Activated naive CD4-positive, alpha-beta T cell treated with anti-CD3 and anti-CD28 coated beads, Interleukin-2, amount 50 U/mL, for 72 hours (primary cell): ENCODE results near the gene SCAF8. TPM values are rescaled to one million over a fixed set of nuclear protein-coding genes. Genes with fewer than 3 reads are reported as not detected.
"Not testable (repeated sequence)": the region's sequence is repeated elsewhere in the genome, so short reads cannot be mapped to it uniquely, and the experiment has no call there.

Source experiments
- ATAC-seq, 2 donors: fragments of 150-1000 bp; cut with Tn5 transposase; 2 replicates each; pipeline ENCODE4 v1.10.0; 2021; ENCODE audit warnings: mild to moderate bottlenecking in 2 of 2, moderate library complexity in 2 of 2
- DNase-seq, 2 donors: peaks; one replicate each; pipeline ENCODE4 v3.0.0; 2021 to 2022; ENCODE audit warnings: low spot score in 2 of 2
- H3K27ac Mint-ChIP-seq, 2 donors: one replicate each; pipeline ENCODE4 v1.8.0; 2022; ENCODE audit warnings: mild to moderate bottlenecking in 2 of 2, mixed read lengths in 2 of 2
- H3K36me3 Mint-ChIP-seq, 2 donors: one replicate each; pipeline ENCODE4 v1.8.0; 2022; ENCODE audit warnings: mixed read lengths in 2 of 2
- H3K9me3 Mint-ChIP-seq, 2 donors: one replicate each; pipeline ENCODE4 v1.8.0; 2022; ENCODE audit warnings: mixed read lengths in 2 of 2
- total RNA-seq, 2 donors: library from RNA; stranded (reverse); gene quantifications; one replicate each; pipeline ENCODE4 v1.2.3, GENCODE V29; 2022

The SCAF8 gene
- total RNA-seq, 2 donors from 2014 or later = 25.4 to 28.2 TPM

GRCh38 chr6:154731296-154732218 is 1.7 kb upstream of the SCAF8 start:
- no peaks in the 10 kb centered on the region for H3K9me3 Mint-ChIP-seq
- DNase-seq (no peak), ATAC-seq (no peak)
- H3K27ac Mint-ChIP-seq = peak overlapping the region in 1 of 2 donors; percentile 20
- H3K36me3 Mint-ChIP-seq = peaks cover 6 to 9% of the 10 kb centered on the region in 2 donors

GRCh38 chr6:154732538-154733182 is 556 bp upstream of the SCAF8 start:
- ATAC-seq (no peak), DNase-seq (no peak)
- Mint-ChIP-seq H3K36me3 (peaks cover 6 to 17% of the 10 kb centered on the region in 2 donors), H3K9me3 (no peaks in the 10 kb centered on the region), H3K27ac (peak overlapping the region; percentile 79 to 95)

GRCh38 chr6:154733626-154734382 is 588 bp downstream of the SCAF8 start:
- ATAC-seq = peak; percentile 88 to 91
- Mint-ChIP-seq H3K27ac (peak overlapping the region; percentile 95 to 97), H3K36me3 (peaks cover 6 to 17% of the 10 kb centered on the region in 2 donors), H3K9me3 (no peaks in the 10 kb centered on the region)
- DNase-seq = peak; percentile 90 to 91

- peak overlapping the region in 1 of 2 donors; percentile 33 for H3K27ac Mint-ChIP-seq
- no peak for ATAC-seq
- H3K36me3 Mint-ChIP-seq = peaks cover 6 to 22% of the 10 kb centered on the region in 2 donors
- H3K9me3 Mint-ChIP-seq = no peaks in the 10 kb centered on the region
- no peak for DNase-seq
These were observed 3.5 kb downstream of the SCAF8 start for GRCh38 chr6:154736618-154737259.

GRCh38 chr6:154737424-154737823 is 4.2 kb downstream of the SCAF8 start:
- ATAC-seq (no peak), DNase-seq (no peak)
- Mint-ChIP-seq H3K36me3 (peaks cover 6 to 24% of the 10 kb centered on the region in 2 donors), H3K27ac (no peak overlapping the region), H3K9me3 (no peaks in the 10 kb centered on the region)

- peaks cover 6 to 24% of the 10 kb centered on the region in 2 donors for H3K36me3 Mint-ChIP-seq
- H3K9me3 Mint-ChIP-seq = no peaks in the 10 kb centered on the region
- no peak for ATAC-seq
These were observed 5.3 kb downstream of the SCAF8 start for GRCh38 chr6:154738551-154738961.

GRCh38 chr6:154740658-154741057 is 7.4 kb downstream of the SCAF8 start:
- Mint-ChIP-seq H3K9me3 (no peaks in the 10 kb centered on the region), H3K36me3 (peaks cover 0 to 27% of the 10 kb centered on the region in 2 donors), H3K27ac (no peak overlapping the region)
- ATAC-seq (no peak), DNase-seq (no peak)

More at GRCh38 chr6:154738551-154738961, 5.3 kb downstream of the SCAF8 start:
- DNase-seq = no peak
- H3K27ac Mint-ChIP-seq = peak overlapping the region in 1 of 2 donors; percentile 39

- ATAC-seq = no peak
- Mint-ChIP-seq H3K36me3 (peaks cover 0 to 23% of the 10 kb centered on the region in 2 donors), H3K9me3 (no peaks in the 10 kb centered on the region)
These were observed 9.7 kb downstream of the SCAF8 start for GRCh38 chr6:154742891-154743290.

GRCh38 chr6:154744029-154744745 is 11.0 kb downstream of the SCAF8 start:
- peaks cover 0 to 24% of the 10 kb centered on the region in 2 donors for H3K36me3 Mint-ChIP-seq
- not testable (repeated sequence) for DNase-seq, H3K27ac Mint-ChIP-seq, H3K9me3 Mint-ChIP-seq, ATAC-seq

More at GRCh38 chr6:154742891-154743290, 9.7 kb downstream of the SCAF8 start:
- no peak overlapping the region for H3K27ac Mint-ChIP-seq
- DNase-seq = no peak

- Mint-ChIP-seq H3K27ac (peak overlapping the region in 1 of 2 donors; percentile 4), H3K36me3 (peaks cover 0 to 29% of the 10 kb centered on the region in 2 donors), H3K9me3 (no peaks in the 10 kb centered on the region)
- no peak for DNase-seq
- no peak for ATAC-seq
These were observed 12.0 kb downstream of the SCAF8 start for GRCh38 chr6:154745243-154745642.

- Mint-ChIP-seq H3K9me3 (no peaks in the 10 kb centered on the region), H3K27ac (no peak overlapping the region), H3K36me3 (peaks cover 0 to 33% of the 10 kb centered on the region in 2 donors)
- DNase-seq (no peak), ATAC-seq (no peak)
These were observed 16.1 kb downstream of the SCAF8 start for GRCh38 chr6:154749341-154749740.

GRCh38 chr6:154751011-154751800 is 18.0 kb downstream of the SCAF8 start:
- Mint-ChIP-seq H3K36me3 (peaks cover 0 to 26% of the 10 kb centered on the region in 2 donors), H3K9me3 (no peaks in the 10 kb centered on the region), H3K27ac (peak overlapping the region in 1 of 2 donors; percentile 73)
- ATAC-seq = peak in 1 of 2 donors; percentile 55
- no peak for DNase-seq

GRCh38 chr6:154752022-154752421 is 18.8 kb downstream of the SCAF8 start:
- H3K36me3 Mint-ChIP-seq = peaks cover 0 to 20% of the 10 kb centered on the region in 2 donors
- no peak for DNase-seq
- H3K27ac Mint-ChIP-seq = no peak overlapping the region
- no peak for ATAC-seq
- no peaks in the 10 kb centered on the region for H3K9me3 Mint-ChIP-seq

GRCh38 chr6:154754152-154754551 is 20.9 kb downstream of the SCAF8 start:
- Mint-ChIP-seq H3K9me3 (no peaks in the 10 kb centered on the region), H3K36me3 (peaks cover 0 to 26% of the 10 kb centered on the region in 2 donors), H3K27ac (no peak overlapping the region)
- no peak for DNase-seq
- no peak for ATAC-seq
